HEK293 (cell line): Measurements from ENCODE around the gene PKD2L1.

Source experiments
- GLI4 ChIP-seq: fragments of 450-650 bp; formaldehyde crosslinking; IDR thresholded peaks from 2 replicates; pipeline ENCODE4 v1.5.1; 2016; ENCODE audit warnings: missing biosample characterization, missing genetic modification characterization
- HIC1 ChIP-seq: fragments of 450-650 bp; formaldehyde crosslinking; IDR thresholded peaks from 2 replicates; pipeline ENCODE4 v1.5.1; 2016; ENCODE audit warnings: missing biosample characterization, missing genetic modification characterization
- IKZF3 ChIP-seq: fragments of 450-650 bp; IDR thresholded peaks from 2 replicates; pipeline ENCODE4 v1.5.0; 2018; ENCODE audit warnings: missing biosample characterization, mild to moderate bottlenecking, missing genetic modification characterization, moderate library complexity
- KLF9 ChIP-seq: fragments of 450-650 bp; formaldehyde crosslinking; IDR thresholded peaks from 2 replicates; pipeline ENCODE4 v1.5.1; 2016; ENCODE audit warnings: missing biosample characterization, missing genetic modification characterization, low read depth
- OVOL3 ChIP-seq: fragments of 450-650 bp; formaldehyde crosslinking; IDR thresholded peaks from 2 replicates; pipeline ENCODE4 v1.5.1; 2016; ENCODE audit warnings: missing biosample characterization, missing genetic modification characterization
- PRDM1 ChIP-seq: fragments of 450-650 bp; formaldehyde crosslinking; IDR thresholded peaks from 2 replicates; pipeline ENCODE4; 2016; ENCODE audit warnings: missing biosample characterization, missing genetic modification characterization
- SCRT1 ChIP-seq: fragments of 450-650 bp; formaldehyde crosslinking; IDR thresholded peaks from 2 replicates; pipeline ENCODE4 v1.5.1; 2016; ENCODE audit warnings: missing biosample characterization, missing genetic modification characterization, borderline replicate concordance
- TSHZ1 ChIP-seq: fragments of 450-650 bp; formaldehyde crosslinking; IDR thresholded peaks from 2 replicates; pipeline ENCODE4 v1.5.1; 2016; ENCODE audit warnings: missing biosample characterization, missing genetic modification characterization, borderline replicate concordance
- ZIC2 ChIP-seq: fragments of 450-650 bp; formaldehyde crosslinking; IDR thresholded peaks from 2 replicates; pipeline ENCODE4 v1.5.1; 2016; ENCODE audit warnings: missing biosample characterization, missing genetic modification characterization
- ZNF114 ChIP-seq: fragments of 450-650 bp; formaldehyde crosslinking; IDR thresholded peaks from 2 replicates; pipeline ENCODE4 v1.5.0; 2017; ENCODE audit warnings: missing biosample characterization, missing genetic modification characterization
- ZNF148 ChIP-seq: fragments of 450-650 bp; formaldehyde crosslinking; IDR thresholded peaks from 2 replicates; pipeline ENCODE4 v1.5.0; 2017; ENCODE audit warnings: missing biosample characterization, missing genetic modification characterization, borderline replicate concordance
- ZNF169 ChIP-seq: fragments of 450-650 bp; formaldehyde crosslinking; IDR thresholded peaks from 2 replicates; pipeline ENCODE4 v1.5.1; 2016; ENCODE audit warnings: missing biosample characterization, missing genetic modification characterization
- ZNF19 ChIP-seq: fragments of 450-650 bp; formaldehyde crosslinking; IDR thresholded peaks from 2 replicates; pipeline ENCODE4; 2016; ENCODE audit warnings: missing biosample characterization, missing genetic modification characterization, low read depth
- ZNF202 ChIP-seq: fragments of 450-650 bp; formaldehyde crosslinking; IDR thresholded peaks from 2 replicates; pipeline ENCODE4 v1.5.1; 2016; ENCODE audit warnings: missing biosample characterization, missing genetic modification characterization, borderline replicate concordance
- ZNF211 ChIP-seq: fragments of 450-650 bp; formaldehyde crosslinking; IDR thresholded peaks from 2 replicates; pipeline ENCODE4 v1.5.1; 2016; ENCODE audit warnings: low read depth, missing biosample characterization, missing genetic modification characterization
- ZNF23 ChIP-seq: fragments of 450-650 bp; formaldehyde crosslinking; IDR thresholded peaks from 2 replicates; pipeline ENCODE4 v1.5.1; 2016; ENCODE audit warnings: missing biosample characterization, missing genetic modification characterization, borderline replicate concordance
- ZNF24 ChIP-seq: fragments of 450-650 bp; formaldehyde crosslinking; IDR thresholded peaks from 2 replicates; pipeline ENCODE4 v1.5.1; 2016; ENCODE audit warnings: missing biosample characterization, missing genetic modification characterization
- ZNF394 ChIP-seq: fragments of 450-650 bp; formaldehyde crosslinking; IDR thresholded peaks from 2 replicates; pipeline ENCODE4 v1.5.1; 2016; ENCODE audit warnings: missing biosample characterization, missing genetic modification characterization, mild to moderate bottlenecking, moderate library complexity, borderline replicate concordance
- ZNF514 ChIP-seq: fragments of 450-650 bp; formaldehyde crosslinking; IDR thresholded peaks from 2 replicates; pipeline ENCODE4 v1.5.1; 2016; ENCODE audit warnings: missing biosample characterization, missing genetic modification characterization
- ZNF529 ChIP-seq: fragments of 450-650 bp; formaldehyde crosslinking; IDR thresholded peaks from 2 replicates; pipeline ENCODE4 v1.5.1; 2017; ENCODE audit warnings: missing genetic modification characterization, missing biosample characterization; ENCODE audit not compliant: insufficient replicate concordance
- ZNF544 ChIP-seq: fragments of 450-650 bp; formaldehyde crosslinking; IDR thresholded peaks from 2 replicates; pipeline ENCODE4 v1.5.0; 2017; ENCODE audit warnings: missing biosample characterization, missing genetic modification characterization
- ZNF549 ChIP-seq: fragments of 450-650 bp; IDR thresholded peaks from 2 replicates; pipeline ENCODE4 v1.5.1; 2018; ENCODE audit warnings: missing biosample characterization, missing genetic modification characterization, mild to moderate bottlenecking, inconsistent platforms, moderate library complexity
- ZNF555 ChIP-seq: fragments of 450-650 bp; formaldehyde crosslinking; conservative IDR thresholded peaks from 2 replicates; pipeline ENCODE4 v1.5.1; 2017; ENCODE audit warnings: missing biosample characterization, mild to moderate bottlenecking, missing genetic modification characterization, inconsistent platforms
- ZNF560 ChIP-seq: fragments of 450-650 bp; formaldehyde crosslinking; IDR thresholded peaks from 2 replicates; pipeline ENCODE4 v1.5.1; 2017; ENCODE audit warnings: missing biosample characterization, missing genetic modification characterization, borderline replicate concordance
- ZNF610 ChIP-seq: fragments of 450-650 bp; formaldehyde crosslinking; IDR thresholded peaks from 2 replicates; pipeline ENCODE4 v1.5.1; 2016; ENCODE audit warnings: missing biosample characterization, missing genetic modification characterization, borderline replicate concordance
- ZNF660 ChIP-seq: fragments of 450-650 bp; IDR thresholded peaks from 2 replicates; pipeline ENCODE4 v1.5.1; 2018; ENCODE audit warnings: missing biosample characterization, mild to moderate bottlenecking, missing genetic modification characterization
- ZNF692 ChIP-seq: fragments of 450-650 bp; formaldehyde crosslinking; IDR thresholded peaks from 2 replicates; pipeline ENCODE4 v1.5.1; 2016; ENCODE audit warnings: missing biosample characterization, missing genetic modification characterization
- ZNF76 ChIP-seq: fragments of 450-650 bp; formaldehyde crosslinking; IDR thresholded peaks from 2 replicates; pipeline ENCODE4; 2016; ENCODE audit warnings: low read depth, missing biosample characterization, missing genetic modification characterization, borderline replicate concordance
- ZNF776 ChIP-seq: fragments of 450-650 bp; formaldehyde crosslinking; IDR thresholded peaks from 2 replicates; pipeline ENCODE4 v1.5.0; 2017; ENCODE audit warnings: missing biosample characterization, missing genetic modification characterization, borderline replicate concordance
- ZNF792 ChIP-seq: fragments of 450-650 bp; formaldehyde crosslinking; IDR thresholded peaks from 2 replicates; pipeline ENCODE4 v1.5.1; 2016; ENCODE audit warnings: missing biosample characterization, missing genetic modification characterization

Gene PKD2L1

GRCh38 chr10:100286051-100287033 lies 43.7 kb downstream of the PKD2L1 start, which contains the start of gene BLOC1S2 (continued):
- TF ChIP-seq ZNF555 (no peak), ZNF211 (tag by site-specific recombination) (no peak), ZNF776 (no peak), HIC1 (tag by site-specific recombination) (peak; percentile 99), IKZF3 (tag by site-specific recombination) (no peak), GLI4 (tag by site-specific recombination) (peak; percentile 89), ZNF610 (peak; percentile 70; the same call in 1 of the 2 replicates), ZNF514 (tag by site-specific recombination) (no peak), ZIC2 (peak; percentile 80), OVOL3 (tag by site-specific recombination) (peak; percentile 44), ZNF544 (tag by site-specific recombination) (no peak), PRDM1 (tag by site-specific recombination) (no peak), KLF9 (tag by site-specific recombination) (peak; percentile 88), ZNF560 (no peak), ZNF169 (tag by site-specific recombination) (no peak), ZNF76 (tag by site-specific recombination) (peak; percentile 86), ZNF529 (tag by site-specific recombination) (no peak), SCRT1 (tag by site-specific recombination) (peak; percentile 47; the same call in 1 of the 2 replicates), ZNF549 (tag by site-specific recombination) (no peak), ZNF24 (tag by site-specific recombination) (peak; percentile 60; the same call in 1 of the 2 replicates), ZNF19 (no peak), ZNF660 (tag by site-specific recombination) (peak; percentile 66; the same call in 1 of the 2 replicates), ZNF148 (tag by site-specific recombination) (no peak), ZNF394 (tag by site-specific recombination) (peak; percentile 85), ZNF692 (peak; percentile 86), ZNF23 (tag by site-specific recombination) (no peak), TSHZ1 (tag by site-specific recombination) (no peak), ZNF202 (no peak), ZNF792 (peak; percentile 63; the same call in 1 of the 2 replicates), ZNF114 (tag by site-specific recombination) (no peak)
